Activated T-helper 9 cell treated with anti-CD3 and anti-CD28 coated beads, Interleukin-2, amount 50 U/mL, for 16 hours (primary cell): ENCODE data around the gene ESYT1.

ENCODE experiments used
- DNase-seq: peaks from one replicate; pipeline ENCODE4 v3.0.0-alpha.2; 2020; ENCODE audit warnings: low read depth

Gene ESYT1

DNA sequence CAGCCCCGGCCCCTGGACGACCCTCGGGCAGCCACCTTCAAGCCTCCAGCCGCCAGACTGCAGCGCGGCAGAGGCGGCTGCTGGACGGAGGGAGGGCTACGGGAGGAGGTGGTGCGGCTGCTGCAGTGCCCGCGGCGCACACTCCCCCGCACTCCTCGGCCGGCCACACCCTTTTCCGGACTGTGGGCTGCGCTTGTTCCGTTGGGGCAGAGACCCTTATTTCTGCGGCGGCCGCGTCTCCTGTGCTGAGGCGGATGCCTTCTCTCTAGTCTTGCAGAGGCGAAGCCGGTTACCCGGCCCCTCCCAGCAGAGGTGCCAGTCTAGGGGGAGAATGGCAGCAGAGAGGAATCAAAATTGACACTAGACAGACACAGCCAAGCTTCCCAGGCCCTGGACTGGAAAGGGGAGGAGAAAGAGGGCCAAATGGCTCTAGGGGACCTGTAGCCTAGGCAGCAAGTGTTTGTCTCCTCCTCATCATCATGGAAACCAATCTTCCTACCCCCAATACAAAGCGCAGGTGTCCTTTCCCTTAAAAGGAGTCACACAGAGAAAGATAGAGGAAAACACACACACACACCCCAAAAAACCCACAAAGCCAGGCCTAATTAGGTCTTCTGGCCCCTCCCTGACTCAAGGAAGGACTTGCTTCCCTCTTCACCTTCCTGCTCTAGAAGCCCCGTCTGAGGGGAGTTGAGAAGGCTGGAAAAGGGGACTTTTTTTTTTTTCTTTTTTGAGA, 1.3 kb downstream of the ESYT1 start:
- peak; percentile 53 for DNase-seq

GRCh38 chr12:56129942-56130495, 2.0 kb downstream of the ESYT1 start:
- no peak for DNase-seq

DNA sequence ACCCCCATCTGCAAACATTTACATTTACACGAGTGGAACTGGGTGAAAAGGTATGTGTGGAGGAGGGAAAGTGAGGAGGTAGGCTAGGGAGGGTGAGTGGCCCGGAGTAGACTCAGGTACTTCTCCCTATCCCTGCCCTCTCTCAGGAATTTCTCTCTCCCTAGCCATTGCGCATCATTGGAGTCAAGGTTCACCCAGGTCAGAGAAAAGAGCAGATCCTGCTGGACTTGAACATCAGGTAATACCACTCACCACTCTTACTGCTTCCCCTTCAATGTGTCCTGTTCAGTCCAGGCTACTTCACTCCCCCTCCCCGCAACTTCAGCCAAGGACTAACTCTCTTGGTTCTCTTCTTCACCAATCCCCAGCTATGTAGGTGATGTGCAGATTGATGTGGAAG, 2.8 kb downstream of the ESYT1 start:
- DNase-seq, result no peak

DNA sequence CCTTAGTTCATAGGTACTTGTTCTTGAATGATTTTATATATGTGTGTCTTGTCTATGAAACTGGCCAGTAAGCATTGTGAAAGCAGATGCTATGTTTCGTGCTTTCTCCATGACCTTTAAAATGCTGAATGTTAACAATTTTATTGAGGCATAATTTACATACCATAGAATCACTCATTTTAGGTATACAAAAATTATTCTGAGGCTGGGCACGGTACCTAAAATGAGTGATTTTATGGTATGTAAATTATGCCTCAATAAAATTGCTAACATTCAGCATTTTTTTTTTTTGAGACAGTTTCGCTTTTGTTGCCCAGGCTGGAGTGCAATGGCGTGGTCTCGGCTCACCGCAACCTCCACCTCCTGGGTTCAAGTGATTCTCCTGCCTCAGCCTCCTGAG, 6.8 kb downstream of the ESYT1 start:
- no peak for DNase-seq

GRCh38 chr12:56137853-56138571, 9.9 kb downstream of the ESYT1 start:
- no peak for DNase-seq

- no peak for DNase-seq
These were observed 14.1 kb downstream of the ESYT1 start for GRCh38 chr12:56141946-56142784.

- DNase-seq, result no peak
These were observed 15.2 kb downstream of the ESYT1 start for GRCh38 chr12:56143217-56143616.

- no peak for DNase-seq
These were observed 15.8 kb downstream of the ESYT1 start for GRCh38 chr12:56143870-56144269.

DNA sequence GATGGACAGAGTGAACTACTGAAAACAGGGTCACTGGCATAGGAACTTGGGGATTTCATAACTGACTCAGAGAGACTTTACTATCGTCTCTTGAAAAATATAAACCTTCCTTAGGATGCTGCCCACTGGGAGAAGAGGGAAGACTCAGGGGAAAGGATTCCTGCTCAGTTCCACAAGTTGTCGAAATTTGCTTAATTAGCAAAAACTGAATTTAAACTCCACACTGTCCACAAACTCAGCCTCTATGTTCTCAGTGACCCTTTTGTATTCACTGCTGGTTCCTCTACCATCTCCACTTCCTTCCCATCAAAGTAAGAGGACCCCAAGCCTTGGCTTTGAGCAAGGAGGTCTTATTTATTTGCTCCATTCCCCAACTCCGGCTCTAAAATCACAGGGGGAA, 17.1 kb downstream of the ESYT1 start:
- DNase-seq, result no peak

DNA sequence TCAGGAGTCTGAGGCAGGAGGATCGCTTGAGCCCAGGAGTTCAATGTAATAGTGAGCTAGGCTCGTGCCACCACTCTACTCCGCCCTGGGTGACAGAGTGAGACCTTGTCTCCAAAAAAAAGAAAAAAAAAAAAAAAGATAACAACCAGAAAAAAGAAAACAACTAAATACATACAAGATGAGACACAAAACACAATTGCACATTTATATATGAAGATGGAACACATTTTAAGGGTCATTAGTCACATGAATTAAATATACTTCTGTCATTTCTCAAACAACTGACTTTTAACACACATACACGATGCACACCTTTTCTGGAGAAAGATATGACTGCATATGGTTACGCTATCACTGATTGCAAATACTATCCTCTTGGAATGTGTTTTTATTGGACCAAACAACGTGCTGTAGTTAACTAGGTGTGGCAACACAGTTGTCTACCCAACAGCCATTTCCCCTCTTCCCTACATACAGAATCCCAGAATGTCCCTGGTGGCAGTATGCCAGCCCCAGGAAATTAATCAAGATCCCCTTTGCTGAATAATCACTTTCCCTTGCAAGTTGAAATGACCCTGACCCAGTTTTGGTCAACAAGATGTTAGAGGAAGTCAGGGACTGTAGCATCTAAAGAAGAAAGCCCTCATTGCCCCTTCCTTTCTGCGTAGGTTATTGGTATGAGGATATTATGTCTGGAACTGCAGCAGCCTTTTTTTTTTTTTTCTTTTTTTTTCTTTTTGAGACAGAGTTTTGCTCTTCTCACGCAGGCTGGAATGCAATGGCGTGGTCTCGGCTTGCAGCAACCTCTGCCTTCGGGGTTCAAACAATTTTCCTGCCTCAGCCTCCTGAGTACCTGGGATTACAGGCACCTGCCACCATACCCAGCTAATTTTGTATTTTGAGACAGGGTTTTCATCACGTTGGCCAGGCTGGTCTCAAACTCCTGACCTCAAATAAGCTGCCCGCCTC, 18.7 kb downstream of the ESYT1 start:
- no peak for DNase-seq

DNA sequence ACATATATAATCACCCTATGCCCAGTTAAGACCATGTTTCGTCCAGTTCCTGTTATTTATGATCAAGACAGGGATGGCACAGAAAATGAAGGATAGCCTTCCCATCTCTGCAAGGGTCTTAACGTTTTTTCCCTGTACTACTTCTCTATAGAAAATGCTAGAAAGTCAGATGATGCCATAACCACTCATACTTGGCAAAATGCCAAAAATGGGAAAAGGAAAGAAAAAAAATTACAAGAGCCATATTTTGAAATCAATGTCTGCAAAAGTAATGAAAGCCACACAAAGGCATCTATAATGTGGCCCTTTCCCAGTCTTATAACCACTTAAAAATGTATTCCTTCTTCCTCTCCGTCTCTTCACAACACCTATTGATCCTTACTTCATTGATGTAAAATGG, 22.5 kb downstream of the ESYT1 start:
- DNase-seq, result no peak

DNA sequence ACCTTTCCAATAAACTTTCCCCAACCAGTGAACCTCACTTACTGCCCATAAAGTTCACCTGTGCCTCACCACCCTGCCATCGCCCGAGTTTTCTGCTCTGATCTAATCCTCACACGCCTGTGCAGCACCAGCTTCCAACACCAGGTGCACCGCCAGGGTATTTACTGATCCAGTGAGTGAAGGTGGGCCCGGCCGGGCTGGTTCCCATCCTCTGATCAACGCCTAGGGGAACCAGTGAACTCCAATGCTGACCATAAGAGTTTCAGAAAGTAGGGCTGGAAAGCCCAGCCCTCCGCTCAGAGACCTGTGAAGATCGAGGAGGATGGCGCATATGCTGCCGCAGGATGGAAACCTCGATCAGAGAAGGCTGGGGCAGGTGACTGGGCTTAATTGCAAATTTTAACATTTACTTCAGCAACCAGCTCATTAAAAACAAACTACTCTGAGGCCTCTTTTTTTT, 23.6 kb downstream of the ESYT1 start:
- peak; percentile 59 for DNase-seq

DNA sequence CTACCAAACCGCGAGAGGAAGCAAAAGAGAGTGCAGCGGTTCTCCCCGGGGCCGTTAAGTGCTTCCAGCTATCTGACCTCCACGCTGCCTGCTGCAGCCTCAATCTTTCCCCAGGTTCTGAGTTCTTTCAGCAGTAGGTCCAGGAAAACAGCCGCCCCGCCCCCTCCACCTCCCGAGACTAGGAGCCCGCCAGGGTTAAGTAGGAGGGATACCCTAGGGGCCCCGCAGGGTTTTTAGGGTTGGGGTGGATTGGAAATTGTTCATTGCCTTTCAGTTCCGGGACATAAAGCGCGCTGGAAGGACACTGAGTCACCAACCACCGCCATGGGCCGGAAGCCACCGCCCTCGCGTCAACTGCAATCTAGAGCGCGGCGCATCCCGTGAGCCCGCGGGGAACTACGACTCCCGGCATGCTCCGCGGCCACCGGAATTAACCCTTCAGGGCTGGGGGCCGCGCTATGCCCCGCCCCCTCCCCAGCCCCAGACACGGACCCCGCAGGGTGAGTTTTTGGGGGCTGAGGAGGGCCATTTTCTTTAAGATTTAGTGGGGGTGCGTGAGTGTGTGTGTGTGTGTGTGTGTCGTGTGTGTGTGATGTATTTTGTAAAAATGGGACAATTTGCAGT, 24.2 kb downstream of the ESYT1 start, which contains the start of gene MYL6B:
TSS of gene MYL6B (plus strand) at position 456 of the 624 bp plus-strand sequence. CDS start 1,332 bp downstream, outside the sequence.
- peak; percentile 92 for DNase-seq

DNA sequence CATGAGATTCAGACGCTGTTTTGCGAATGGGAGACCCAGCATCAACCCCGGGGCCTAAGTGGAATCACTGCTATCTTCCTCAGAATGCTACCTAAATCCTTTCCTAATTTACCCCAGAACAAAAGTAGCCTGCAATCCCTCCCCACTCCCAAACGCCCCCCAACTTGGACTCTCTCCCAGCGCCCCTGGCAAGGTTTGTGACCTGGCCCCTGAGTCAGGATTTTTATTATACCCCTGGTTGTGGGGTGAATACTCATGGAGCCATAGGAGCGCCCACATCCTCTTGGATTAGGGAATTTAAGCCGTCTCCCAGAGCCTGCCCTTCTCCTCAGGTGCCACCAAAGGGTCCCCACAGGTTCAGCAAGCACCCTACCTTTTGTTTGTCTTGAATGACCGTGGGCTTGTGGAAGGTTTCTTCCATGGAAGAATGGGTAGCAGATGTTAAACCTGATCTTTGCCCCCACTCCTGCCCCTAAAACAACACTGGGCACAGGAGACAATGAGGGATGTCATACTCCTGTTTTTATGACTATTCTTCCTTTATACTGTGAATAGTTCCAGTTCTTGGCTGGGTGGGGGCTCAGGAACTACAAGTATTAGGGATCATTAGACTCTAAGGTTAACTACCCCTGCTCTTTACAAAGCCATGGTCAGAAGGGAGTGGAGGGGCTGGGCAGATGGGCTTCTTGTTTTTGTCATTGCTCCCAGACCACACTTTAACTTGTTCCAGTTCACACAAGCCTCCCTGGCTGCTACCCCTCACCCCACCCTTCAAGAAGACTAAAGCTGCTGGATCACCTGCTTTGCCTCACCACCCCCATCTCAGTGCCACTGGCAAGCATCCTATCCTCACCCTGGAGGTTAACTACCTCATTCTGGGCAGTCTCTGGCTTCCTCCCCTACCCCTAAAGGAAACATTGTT, 24.9 kb downstream of the ESYT1 start:
- no peak for DNase-seq

DNA sequence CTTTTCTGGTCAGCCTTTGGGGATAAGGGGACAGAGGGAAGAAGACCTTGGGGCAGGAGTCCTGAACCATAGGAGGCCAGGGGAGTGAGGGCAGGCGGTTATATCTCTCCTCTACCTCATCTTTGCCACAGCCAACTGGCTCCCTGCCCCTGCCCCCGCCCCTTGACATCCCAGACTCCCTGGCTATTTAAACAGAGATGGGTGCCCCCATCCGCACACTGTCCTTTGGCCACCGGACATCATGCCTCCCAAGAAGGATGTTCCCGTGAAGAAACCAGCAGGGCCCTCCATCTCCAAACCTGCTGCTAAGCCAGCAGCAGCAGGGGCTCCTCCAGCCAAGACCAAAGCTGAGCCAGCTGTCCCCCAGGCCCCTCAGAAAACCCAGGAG, 25.6 kb downstream of the ESYT1 start:
- DNase-seq, result no peak

GRCh38 chr12:56154246-56154771, 26.2 kb downstream of the ESYT1 start:
- no peak for DNase-seq

DNA sequence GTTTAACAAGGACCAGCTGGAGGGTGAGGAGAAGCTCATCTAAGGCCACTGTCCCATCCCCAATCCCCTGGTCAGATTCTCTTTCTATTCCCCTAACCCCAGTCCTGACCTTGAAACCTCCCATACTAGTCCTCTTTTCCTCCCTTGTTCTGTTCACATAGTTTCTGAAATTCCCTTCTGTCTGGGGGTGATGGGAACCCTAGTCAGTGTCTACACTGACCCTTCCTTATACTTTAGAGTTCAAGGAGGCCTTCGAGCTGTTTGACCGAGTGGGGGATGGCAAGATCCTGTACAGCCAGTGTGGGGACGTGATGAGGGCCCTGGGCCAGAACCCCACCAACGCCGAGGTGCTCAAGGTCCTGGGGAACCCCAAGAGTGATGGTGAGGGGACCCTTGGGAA, 26.8 kb downstream of the ESYT1 start:
- no peak for DNase-seq

- DNase-seq, result no peak
These were observed 27.3 kb downstream of the ESYT1 start for GRCh38 chr12:56155256-56155845.
